Measurements from ENCODE around the gene SNX32. TPM values are rescaled to one million over a fixed set of nuclear protein-coding genes. Genes with fewer than 3 reads are reported as not detected.
"Not testable (repeated sequence)": the region's sequence is repeated elsewhere in the genome, so short reads cannot be mapped to it uniquely, and the experiment has no call there.

SNX32 gene
- polyA plus RNA-seq, 3 donors, result 2.1 to 3.3 (median 2.3) TPM

- peak; percentile 9 for DNase-seq
These were observed 12.7 kb upstream of the SNX32 start for GRCh38 chr11:65821107-65821506.

- DNase-seq, result no peak
These were observed 10.8 kb upstream of the SNX32 start for GRCh38 chr11:65822776-65823528.

- DNase-seq, result no peak
These were observed 6.6 kb upstream of the SNX32 start for GRCh38 chr11:65826984-65827735.

- no peak for DNase-seq
These were observed 4.3 kb upstream of the SNX32 start for GRCh38 chr11:65829459-65829858.

GRCh38 chr11:65832231-65832630, 1.5 kb upstream of the SNX32 start:
- not testable (repeated sequence) for DNase-seq

- no peak for DNase-seq
These were observed 439 bp downstream of the SNX32 start for GRCh38 chr11:65834202-65834601.

GRCh38 chr11:65842144-65842543, 8.4 kb downstream of the SNX32 start:
- no peak for DNase-seq

- DNase-seq, result no peak
These were observed 10.0 kb downstream of the SNX32 start for GRCh38 chr11:65843811-65844210.

GRCh38 chr11:65844231-65844872, 10.6 kb downstream of the SNX32 start:
- no peak for DNase-seq

- no peak for DNase-seq
These were observed 14.0 kb downstream of the SNX32 start for GRCh38 chr11:65847746-65848145.

- DNase-seq, result not testable (repeated sequence)
These were observed 14.9 kb downstream of the SNX32 start for GRCh38 chr11:65848693-65849092.

- no peak for DNase-seq
These were observed 15.6 kb downstream of the SNX32 start for GRCh38 chr11:65849366-65849765.

GRCh38 chr11:65849771-65850216, 16.0 kb downstream of the SNX32 start:
- DNase-seq, result no peak

GRCh38 chr11:65850217-65851082, 16.7 kb downstream of the SNX32 start:
- DNase-seq, result no peak

- DNase-seq, result no peak
These were observed 17.4 kb downstream of the SNX32 start for GRCh38 chr11:65851083-65851579.

GRCh38 chr11:65851811-65852507, 18.2 kb downstream of the SNX32 start:
- DNase-seq, result no peak

GRCh38 chr11:65852508-65853245, 18.9 kb downstream of the SNX32 start:
- no peak for DNase-seq

GRCh38 chr11:65853246-65853979, 19.6 kb downstream of the SNX32 start:
- no peak for DNase-seq

GRCh38 chr11:65854161-65854592, 20.4 kb downstream of the SNX32 start:
- no peak for DNase-seq
